Measurements from ENCODE around the gene GPC3.

The GPC3 gene

GRCh38 chrX:133970076-133970475, 15.3 kb downstream of the GPC3 start:
- no peak overlapping the region for H3K4me3 ChIP-seq (replicated peaks; ENCODE audit: low read depth, low read length)
- TF ChIP-seq, protein P1, sequence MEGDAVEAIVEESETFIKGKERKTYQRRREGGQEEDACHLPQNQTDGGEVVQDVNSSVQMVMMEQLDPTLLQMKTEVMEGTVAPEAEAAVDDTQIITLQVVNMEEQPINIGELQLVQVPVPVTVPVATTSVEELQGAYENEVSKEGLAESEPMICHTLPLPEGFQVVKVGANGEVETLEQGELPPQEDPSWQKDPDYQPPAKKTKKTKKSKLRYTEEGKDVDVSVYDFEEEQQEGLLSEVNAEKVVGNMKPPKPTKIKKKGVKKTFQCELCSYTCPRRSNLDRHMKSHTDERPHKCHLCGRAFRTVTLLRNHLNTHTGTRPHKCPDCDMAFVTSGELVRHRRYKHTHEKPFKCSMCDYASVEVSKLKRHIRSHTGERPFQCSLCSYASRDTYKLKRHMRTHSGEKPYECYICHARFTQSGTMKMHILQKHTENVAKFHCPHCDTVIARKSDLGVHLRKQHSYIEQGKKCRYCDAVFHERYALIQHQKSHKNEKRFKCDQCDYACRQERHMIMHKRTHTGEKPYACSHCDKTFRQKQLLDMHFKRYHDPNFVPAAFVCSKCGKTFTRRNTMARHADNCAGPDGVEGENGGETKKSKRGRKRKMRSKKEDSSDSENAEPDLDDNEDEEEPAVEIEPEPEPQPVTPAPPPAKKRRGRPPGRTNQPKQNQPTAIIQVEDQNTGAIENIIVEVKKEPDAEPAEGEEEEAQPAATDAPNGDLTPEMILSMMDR (IDR thresholded peaks at IDR 0.05; ENCODE audit: low read depth, low read length, missing control alignments) = no peak
- DNase-seq (ENCODE audit: extremely low read depth, low read depth) = no peak

GRCh38 chrX:133969191-133969590, 16.2 kb downstream of the GPC3 start:
- TF ChIP-seq, protein P1 (IDR thresholded peaks at IDR 0.05; ENCODE audit: low read depth, low read length, missing control alignments) = no peak
- DNase-seq (ENCODE audit: extremely low read depth, low read depth) = no peak
- H3K4me3 ChIP-seq (replicated peaks; ENCODE audit: low read depth, low read length) = no peak overlapping the region

GRCh38 chrX:133968109-133968508, 17.3 kb downstream of the GPC3 start:
- TF ChIP-seq, protein P1 (IDR thresholded peaks at IDR 0.05; ENCODE audit: low read depth, low read length, missing control alignments) = no peak
- no peak for DNase-seq (ENCODE audit: extremely low read depth, low read depth)
- no peak overlapping the region for H3K4me3 ChIP-seq (replicated peaks; ENCODE audit: low read depth, low read length)

DNA sequence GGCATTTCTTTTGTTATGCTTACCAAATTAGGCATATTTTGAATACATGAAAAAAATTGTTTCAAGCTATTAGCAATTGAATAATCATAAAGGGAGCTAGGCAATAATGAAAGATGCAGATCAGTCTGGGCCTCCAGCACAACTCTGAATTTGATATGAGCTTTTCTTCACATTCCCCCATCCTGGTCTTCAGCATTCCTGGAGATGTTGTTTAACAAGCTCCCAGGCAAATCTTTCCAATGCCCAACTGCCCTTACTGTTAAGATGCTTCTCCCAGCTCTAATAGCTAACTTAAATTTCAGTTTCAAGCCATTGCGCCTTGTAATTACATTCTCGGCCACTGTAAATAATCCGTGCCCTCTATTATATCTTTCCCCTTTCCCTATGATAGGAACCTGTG, 19.2 kb downstream of the GPC3 start:
- no peak for DNase-seq (ENCODE audit: extremely low read depth, low read depth)
- H3K4me3 ChIP-seq (replicated peaks; ENCODE audit: low read depth, low read length) = no peak overlapping the region
- TF ChIP-seq, protein P1 (IDR thresholded peaks at IDR 0.05; ENCODE audit: low read depth, low read length, missing control alignments) = no peak

DNA sequence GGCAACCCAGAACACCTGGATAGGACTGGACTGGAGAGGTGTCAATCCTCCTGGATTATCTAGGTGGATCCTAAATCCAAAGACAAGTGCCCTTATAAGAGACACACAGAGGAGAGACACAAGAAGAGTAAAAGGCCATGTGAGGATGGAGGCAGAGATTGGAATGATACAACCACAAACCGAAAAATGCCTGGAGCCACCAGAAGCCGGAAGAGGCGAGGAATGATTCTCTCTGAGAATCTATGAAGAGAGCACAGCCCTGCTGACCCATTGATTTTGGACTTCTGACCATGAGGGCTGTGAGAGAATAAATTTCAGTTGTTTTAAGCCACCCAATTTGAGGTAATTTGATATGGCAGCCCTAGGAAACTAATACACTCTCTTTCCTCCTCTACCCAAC, 20.1 kb downstream of the GPC3 start:
- no peak for DNase-seq (ENCODE audit: extremely low read depth, low read depth)
- TF ChIP-seq, protein P1 (IDR thresholded peaks at IDR 0.05; ENCODE audit: low read depth, low read length, missing control alignments) = no peak
- H3K4me3 ChIP-seq (replicated peaks; ENCODE audit: low read depth, low read length) = no peak overlapping the region

DNA sequence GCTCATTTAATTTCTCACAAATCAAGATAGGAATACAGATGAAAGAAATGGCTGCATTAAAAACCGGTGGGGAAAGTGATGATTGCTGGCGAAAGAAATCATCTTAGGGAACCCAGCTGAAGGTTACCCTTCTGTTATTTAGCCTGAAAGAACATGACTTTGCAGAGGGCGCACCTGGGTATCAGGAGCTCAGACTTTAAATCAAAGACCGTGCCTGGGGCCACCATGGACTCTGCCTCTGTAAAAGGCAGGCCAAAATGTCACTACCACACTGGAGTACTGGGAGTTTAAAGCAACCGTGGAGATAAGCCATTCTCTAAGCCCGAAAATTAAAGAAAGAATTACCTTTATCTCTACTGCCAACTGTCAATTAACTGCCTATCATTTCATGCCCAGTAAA, 24.3 kb downstream of the GPC3 start:
- H3K4me3 ChIP-seq (replicated peaks; ENCODE audit: low read depth, low read length) = no peak overlapping the region
- TF ChIP-seq, protein P1 (IDR thresholded peaks at IDR 0.05; ENCODE audit: low read depth, low read length, missing control alignments) = no peak
- DNase-seq (ENCODE audit: extremely low read depth, low read depth) = no peak

DNA sequence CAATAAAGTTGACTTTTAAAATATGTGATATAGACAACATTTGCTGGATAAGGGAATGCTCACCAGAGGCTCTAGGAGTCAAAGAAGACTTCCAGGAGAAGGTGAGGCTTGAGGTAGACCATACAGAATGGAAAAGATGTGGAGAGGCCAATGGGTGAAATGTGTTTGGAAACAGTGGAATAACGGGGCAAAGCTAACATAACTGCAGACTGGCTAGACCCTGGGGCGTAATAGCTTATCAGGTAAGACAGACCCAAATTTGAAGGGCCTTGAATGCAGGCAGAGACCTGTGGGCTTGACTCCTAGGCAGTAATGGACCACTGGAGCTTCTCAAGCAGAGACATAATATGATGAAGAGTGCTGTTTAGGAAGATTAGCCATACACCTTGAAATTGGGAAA, 25.4 kb downstream of the GPC3 start:
- DNase-seq (ENCODE audit: extremely low read depth, low read depth) = no peak
- no peak overlapping the region for H3K4me3 ChIP-seq (replicated peaks; ENCODE audit: low read depth, low read length)
- TF ChIP-seq, protein P1 (IDR thresholded peaks at IDR 0.05; ENCODE audit: low read depth, low read length, missing control alignments) = no peak

Data from HFF-Myc (cell line).